Gastroesophageal sphincter (tissue), 4 donors: ENCODE results near the gene ODC1. TPM values are rescaled to one million over a fixed set of nuclear protein-coding genes. Genes with fewer than 3 reads are reported as not detected.

ENCODE experiments used
- ATAC-seq: fragments of 150-250 bp; one replicate; pipeline ENCODE4 v1.9.1; 2016; ENCODE audit warnings: mild to moderate bottlenecking, moderate library complexity
- H3K27ac ChIP-seq, 4 donors: fragments of 200-600 bp; sonication (generic) in 3 of 4; 1 replicate in 3 of 4; 2 replicates in 1 of 4; pipeline ENCODE4 v1.5.1; 2016 to 2019
- H3K27me3 ChIP-seq: fragments of 200-600 bp; sonication (generic); one replicate; pipeline ENCODE4 v1.5.1; 2019
- H3K36me3 ChIP-seq, 2 donors: fragments of 200-600 bp; sonication (generic); one replicate each; pipeline ENCODE4 v1.5.1; 2019; ENCODE audit warnings: control low read depth in 1 of 2
- H3K4me1 ChIP-seq, 3 donors: fragments of 200-600 bp; sonication (generic); 1 replicate in 2 of 3; 2 replicates in 1 of 3; pipeline ENCODE4 v1.5.1; 2016 to 2019; ENCODE audit warnings: control low read depth in 2 of 3
- H3K4me3 ChIP-seq, 2 donors: fragments of 200-600 bp; sonication (generic); one replicate each; pipeline ENCODE4 v1.5.1; 2019; ENCODE audit warnings: mild to moderate bottlenecking in 1 of 2, moderate library complexity in 1 of 2
- H3K9me3 ChIP-seq, 3 donors: fragments of 200-600 bp; sonication (generic); one replicate each; pipeline ENCODE4 v1.5.1; 2017 to 2019; ENCODE audit warnings: control low read depth in 2 of 3
- EP300 ChIP-seq: sonication (generic); formaldehyde crosslinking; IDR thresholded peaks from one replicate; pipeline ENCODE4 v1.6.1; 2017; ENCODE audit warnings: antibody characterized with exemption, mild to moderate bottlenecking
- POLR2A ChIP-seq, 2 donors: fragments of 450-650 bp; IDR thresholded peaks; one replicate each; pipeline ENCODE4 v1.6.1; 2017; ENCODE audit warnings: antibody characterized with exemption in 2 of 2, mild to moderate bottlenecking in 2 of 2, moderate library complexity in 1 of 2
- POLR2AphosphoS5 ChIP-seq: sonication (generic); formaldehyde crosslinking; IDR thresholded peaks from one replicate; pipeline ENCODE4 v1.6.1; 2017; ENCODE audit warnings: antibody characterized with exemption
- WGBS, 2 donors: methylation state at CpG; one replicate each; pipeline ENCODE4 v1.1.5; 2018; ENCODE audit warnings: low coverage in 1 of 2; 5-methylcytosine and 5-hydroxymethylcytosine counted together
- total RNA-seq, 4 donors: library from RNA; depleted of rRNA; stranded (reverse); fragments of >200 nt; gene quantifications; one replicate each; pipeline ENCODE4 v1.1.0, GENCODE V29; 2016
- TF ChIP-seq, protein P1 (sequence below), 4 experiments: fragments of 200-600 bp in 2 of 4; fragments of 450-650 bp in 2 of 4; sonication (generic) in 1 of 4; IDR thresholded peaks; one replicate each; pipeline ENCODE4 v1.5.1; 2017 to 2019; ENCODE audit warnings: antibody characterized with exemption in 4 of 4, mild to moderate bottlenecking in 2 of 4, moderate library complexity in 2 of 4

ODC1 gene
- total RNA-seq, 4 donors from 2014 or later: 105 to 199 (median 137) TPM

DNA sequence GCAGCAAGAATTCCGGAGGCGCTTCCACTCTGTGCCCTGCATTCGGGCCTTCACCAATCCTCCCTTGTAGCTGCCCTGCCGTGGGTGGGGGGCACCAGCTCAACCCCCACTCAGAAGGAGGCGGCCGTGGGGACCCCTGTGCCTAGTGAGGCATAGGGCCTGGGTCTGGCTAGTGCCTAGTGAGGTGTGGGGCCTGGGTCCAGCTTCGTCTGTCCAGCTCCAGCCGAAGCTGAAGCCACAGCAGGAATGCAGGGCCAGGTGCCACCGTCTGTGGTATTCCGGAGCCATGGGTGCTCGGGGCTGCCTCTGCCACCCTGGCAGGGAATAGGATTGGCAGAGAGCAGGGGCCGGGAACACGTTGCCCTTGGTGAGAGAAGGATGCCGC lies 12.3 kb downstream of the ODC1 start:
- 80% methylated on average over 2 of the region's 14 CpGs; no CpG with 5 or more reads in 1 of the 2 donors for WGBS, 2 donors
- Histone ChIP-seq H3K9me3 (no peaks in the 10 kb centered on the region), H3K4me3 (no peak overlapping the region), H3K27me3 (peaks cover 20% of the 10 kb centered on the region), H3K4me1 (peaks cover 0 to 33% (median 13%) of the 10 kb centered on the region in 3 donors), H3K27ac (no peak overlapping the region), H3K36me3 (peaks cover 0 to 21% of the 10 kb centered on the region in 2 donors)
- ATAC-seq: no peak
- TF ChIP-seq POLR2A (IDR thresholded peaks at IDR 0.05): no peak
- TF ChIP-seq EP300: no peak
- TF ChIP-seq, protein P1, sequence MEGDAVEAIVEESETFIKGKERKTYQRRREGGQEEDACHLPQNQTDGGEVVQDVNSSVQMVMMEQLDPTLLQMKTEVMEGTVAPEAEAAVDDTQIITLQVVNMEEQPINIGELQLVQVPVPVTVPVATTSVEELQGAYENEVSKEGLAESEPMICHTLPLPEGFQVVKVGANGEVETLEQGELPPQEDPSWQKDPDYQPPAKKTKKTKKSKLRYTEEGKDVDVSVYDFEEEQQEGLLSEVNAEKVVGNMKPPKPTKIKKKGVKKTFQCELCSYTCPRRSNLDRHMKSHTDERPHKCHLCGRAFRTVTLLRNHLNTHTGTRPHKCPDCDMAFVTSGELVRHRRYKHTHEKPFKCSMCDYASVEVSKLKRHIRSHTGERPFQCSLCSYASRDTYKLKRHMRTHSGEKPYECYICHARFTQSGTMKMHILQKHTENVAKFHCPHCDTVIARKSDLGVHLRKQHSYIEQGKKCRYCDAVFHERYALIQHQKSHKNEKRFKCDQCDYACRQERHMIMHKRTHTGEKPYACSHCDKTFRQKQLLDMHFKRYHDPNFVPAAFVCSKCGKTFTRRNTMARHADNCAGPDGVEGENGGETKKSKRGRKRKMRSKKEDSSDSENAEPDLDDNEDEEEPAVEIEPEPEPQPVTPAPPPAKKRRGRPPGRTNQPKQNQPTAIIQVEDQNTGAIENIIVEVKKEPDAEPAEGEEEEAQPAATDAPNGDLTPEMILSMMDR (IDR thresholded peaks at IDR 0.05): no peak
- TF ChIP-seq POLR2AphosphoS5: no peak

DNA sequence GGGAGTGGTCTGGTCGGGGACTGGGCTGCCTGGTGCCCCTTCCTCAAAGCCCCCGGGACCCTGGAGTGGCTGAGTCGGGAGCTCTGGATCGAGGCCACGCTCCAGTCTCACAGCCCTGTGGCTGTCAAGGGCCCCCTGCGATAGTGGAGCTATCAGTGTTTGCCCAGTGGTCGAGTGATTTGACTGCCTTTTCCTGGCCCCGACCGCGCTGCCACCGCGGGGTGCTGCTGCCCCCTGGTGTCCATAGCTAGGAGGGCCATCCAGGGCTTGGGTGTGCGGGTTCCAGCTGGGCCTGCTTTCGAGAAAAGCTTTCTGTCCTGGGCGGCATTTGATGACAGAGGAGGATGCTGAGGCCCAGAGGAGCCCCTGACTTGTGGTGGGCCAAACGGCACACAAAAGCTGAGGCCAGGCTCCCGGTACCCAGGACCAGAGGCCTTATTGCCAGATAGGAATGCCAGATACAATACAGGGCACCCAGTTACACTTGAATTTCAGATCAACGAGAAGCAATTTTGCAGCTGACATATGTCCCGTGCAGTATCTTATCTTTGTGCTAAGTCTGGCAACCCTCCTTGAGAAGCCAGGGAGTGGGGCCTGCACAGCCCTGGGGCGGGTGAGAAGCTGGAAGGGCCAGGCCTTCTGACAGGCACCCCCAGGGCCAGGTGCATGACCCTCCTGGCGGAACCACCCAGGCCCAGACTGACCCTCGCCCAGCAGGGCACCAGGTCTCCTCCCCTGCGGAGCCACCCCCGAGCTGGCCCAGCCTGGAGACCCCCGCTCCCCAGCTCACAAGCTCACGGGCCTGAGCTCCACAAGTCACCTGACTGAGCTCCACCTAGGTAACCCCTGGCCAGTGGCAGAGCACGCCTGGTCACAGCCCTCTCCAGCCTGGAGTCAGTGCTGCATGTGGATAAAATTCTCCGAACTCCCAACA lies 13.0 kb downstream of the ODC1 start:
- Histone ChIP-seq H3K27me3 (peaks cover 20% of the 10 kb centered on the region), H3K36me3 (peaks cover 0 to 14% of the 10 kb centered on the region in 2 donors), H3K4me3 (no peak overlapping the region), H3K4me1 (peaks cover 0 to 33% (median 13%) of the 10 kb centered on the region in 3 donors), H3K9me3 (no peaks in the 10 kb centered on the region), H3K27ac (no peak overlapping the region)
- TF ChIP-seq, protein P1 (IDR thresholded peaks at IDR 0.05): peak in 3 of 4 experiments; percentile 92 to 99 (median 94)
- TF ChIP-seq POLR2AphosphoS5 (no peak), EP300 (no peak)
- WGBS, 2 donors: 13% methylated on average over 3 of the region's 28 CpGs; no CpG with 5 or more reads in 1 of the 2 donors
- peak; percentile 70 for ATAC-seq

DNA sequence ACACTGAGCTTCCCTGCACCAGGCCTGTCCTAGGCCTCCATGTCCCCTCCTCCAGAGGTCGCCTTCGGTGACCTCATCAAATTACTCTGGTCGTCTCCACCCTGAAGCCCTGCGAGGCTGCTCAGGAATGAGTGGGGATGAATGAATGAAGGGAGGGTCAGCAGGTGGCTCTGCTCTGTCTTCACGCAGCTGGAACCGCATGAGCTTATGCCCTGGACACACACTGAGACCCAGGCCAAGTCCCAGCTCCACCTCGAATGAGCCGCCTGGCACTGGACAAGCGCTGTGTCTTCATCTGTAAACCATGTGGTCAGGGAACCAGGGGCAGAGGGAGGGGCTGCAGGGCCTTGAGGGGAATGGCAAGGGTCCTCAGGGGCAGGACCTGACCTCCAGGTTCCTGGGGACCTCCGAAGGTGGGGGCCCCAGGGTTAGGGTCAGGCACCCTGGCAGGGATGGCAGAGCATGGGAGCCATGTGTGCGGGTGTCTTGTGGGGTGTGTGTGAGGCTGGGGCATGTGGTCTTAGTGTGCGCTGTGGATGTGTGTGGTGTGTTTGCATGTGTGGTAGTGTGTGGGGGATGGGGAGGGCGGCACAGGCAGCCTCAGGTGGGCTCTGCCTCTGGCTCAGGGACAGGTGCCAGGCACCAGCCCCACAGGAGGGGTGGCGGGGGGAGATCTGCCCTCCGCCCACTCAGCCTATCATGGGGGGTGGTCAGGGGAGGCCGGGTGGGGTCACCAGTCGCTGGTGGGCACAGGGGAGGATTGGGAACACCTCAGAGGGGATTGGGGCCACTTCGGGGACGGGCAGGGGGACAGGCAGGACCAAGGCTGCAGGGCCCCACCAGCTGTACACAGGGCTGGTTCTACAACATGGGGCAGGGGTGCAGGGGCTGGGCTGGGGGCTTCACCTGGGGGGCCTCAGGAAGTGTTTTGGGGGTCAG lies 13.9 kb downstream of the ODC1 start:
- Histone ChIP-seq H3K36me3 (peaks cover 0 to 5% of the 10 kb centered on the region in 2 donors), H3K4me3 (no peak overlapping the region), H3K27ac (no peak overlapping the region), H3K27me3 (peaks cover 20% of the 10 kb centered on the region), H3K9me3 (no peaks in the 10 kb centered on the region), H3K4me1 (peaks cover 0 to 24% (median 13%) of the 10 kb centered on the region in 3 donors)
- WGBS, 2 donors: 69 to 100% methylated on average over 1 to 5 of the region's 19 CpGs
- TF ChIP-seq EP300 (no peak), POLR2A (IDR thresholded peaks at IDR 0.05) (no peak), POLR2AphosphoS5 (no peak)
- TF ChIP-seq, protein P1 (IDR thresholded peaks at IDR 0.05): no peak
- ATAC-seq: no peak

DNA sequence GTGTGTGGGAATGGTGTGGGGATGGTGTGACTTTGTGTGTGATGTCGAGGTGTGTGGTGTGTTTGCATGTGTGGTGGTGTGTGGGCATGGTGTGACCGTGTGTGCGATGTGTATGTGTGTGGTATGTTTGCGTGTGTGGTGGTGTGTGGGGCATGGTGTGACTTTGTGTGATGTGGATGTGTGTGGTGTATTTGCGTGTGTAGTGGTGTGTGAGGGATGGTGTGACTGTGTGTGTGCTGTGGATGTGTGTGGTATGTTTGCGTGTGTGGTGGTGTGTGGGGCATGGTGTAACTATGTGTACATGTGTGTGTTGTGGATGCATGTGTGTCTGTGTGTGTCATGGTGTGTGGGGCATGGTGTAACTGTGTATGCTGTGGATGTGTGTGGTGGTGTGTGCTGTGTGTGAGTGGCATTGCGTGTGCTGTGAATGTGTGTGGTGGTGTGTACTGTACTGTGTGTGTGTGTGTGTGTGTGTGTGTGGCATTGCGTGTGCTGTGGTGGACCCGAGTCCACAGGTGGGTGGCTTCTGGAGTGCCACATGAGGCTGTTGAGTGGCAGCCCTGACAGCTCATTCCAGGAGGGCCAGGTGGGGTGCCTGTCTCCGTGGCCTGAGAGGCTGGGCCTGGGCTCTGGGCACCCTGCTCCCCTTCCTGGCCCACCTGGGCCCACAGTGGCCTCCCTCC lies 14.7 kb downstream of the ODC1 start:
- WGBS, 2 donors: 93 to 94% methylated on average over 7 to 8 of the region's 10 CpGs
- H3K4me1 ChIP-seq: peaks cover 0 to 22% (median 13%) of the 10 kb centered on the region in 3 donors
- H3K4me3 ChIP-seq: no peak overlapping the region
- H3K27ac ChIP-seq: no peak overlapping the region
- H3K36me3 ChIP-seq: no peaks in the 10 kb centered on the region
- peaks cover 20% of the 10 kb centered on the region for H3K27me3 ChIP-seq
- H3K9me3 ChIP-seq: no peaks in the 10 kb centered on the region
- no peak for ATAC-seq
- TF ChIP-seq POLR2AphosphoS5 (no peak), EP300 (no peak), POLR2A (IDR thresholded peaks at IDR 0.05) (no peak)
- TF ChIP-seq, protein P1 (IDR thresholded peaks at IDR 0.05): no peak
